HG03095 (cell line): ENCODE measurements around the gene ACACA.
"Not testable (repeated sequence)": the region's sequence is repeated elsewhere in the genome, so short reads cannot be mapped to it uniquely, and the experiment has no call there.

Source experiments
- ATAC-seq: cut with Tn5 transposase; IDR thresholded peaks from one replicate; pipeline ENCODE4 v1.9.1; 2021; ENCODE audit warnings: moderate library complexity; ENCODE audit not compliant: unreplicated experiment

ACACA gene

GRCh38 chr17:37188157-37188556 lies 218.5 kb downstream of the ACACA start:
- ATAC-seq: no peak

GRCh38 chr17:37187262-37187661 lies 219.4 kb downstream of the ACACA start:
- no peak for ATAC-seq

GRCh38 chr17:37182786-37183465 lies 223.7 kb downstream of the ACACA start:
- ATAC-seq: no peak

- ATAC-seq: no peak
Observed at GRCh38 chr17:37180376-37180775, 226.3 kb downstream of the ACACA start.

GRCh38 chr17:37179893-37180292 lies 226.7 kb downstream of the ACACA start:
- no peak for ATAC-seq

GRCh38 chr17:37177254-37177870 lies 229.3 kb downstream of the ACACA start:
- ATAC-seq: no peak

- no peak for ATAC-seq
Observed at GRCh38 chr17:37176723-37177122, 229.9 kb downstream of the ACACA start.

GRCh38 chr17:37174205-37174604 lies 232.4 kb downstream of the ACACA start:
- ATAC-seq: no peak

GRCh38 chr17:37170881-37171425 lies 235.7 kb downstream of the ACACA start:
- no peak for ATAC-seq

GRCh38 chr17:37168731-37169353 lies 237.8 kb downstream of the ACACA start:
- no peak for ATAC-seq

- ATAC-seq: no peak
Observed at GRCh38 chr17:37167756-37168155, 238.9 kb downstream of the ACACA start.

- no peak for ATAC-seq
Observed at GRCh38 chr17:37164057-37164456, 242.6 kb downstream of the ACACA start.

- no peak for ATAC-seq
Observed at GRCh38 chr17:37162800-37163199, 243.8 kb downstream of the ACACA start.

- no peak for ATAC-seq
Observed at GRCh38 chr17:37160944-37161343, 245.7 kb downstream of the ACACA start.

- no peak for ATAC-seq
Observed at GRCh38 chr17:37158290-37158689, 248.3 kb downstream of the ACACA start.

GRCh38 chr17:37148156-37148555 lies 258.5 kb downstream of the ACACA start:
- ATAC-seq: no peak

GRCh38 chr17:37147301-37147812 lies 259.3 kb downstream of the ACACA start:
- no peak for ATAC-seq

- no peak for ATAC-seq
Observed at GRCh38 chr17:37146086-37147064, 260.3 kb downstream of the ACACA start.

GRCh38 chr17:37144075-37144701 lies 262.4 kb downstream of the ACACA start:
- ATAC-seq: no peak

- not testable (repeated sequence) for ATAC-seq
Observed at GRCh38 chr17:37143558-37143957, 263.1 kb downstream of the ACACA start.
